Adipose tissue (tissue), 3 donors: Measurements from ENCODE around the gene NREP. TPM values are rescaled to one million over a fixed set of nuclear protein-coding genes. Genes with fewer than 3 reads are reported as not detected.
A peak's percentile ranks its signal among the peaks of the same experiment; 100 is the strongest.

Experiments
- H3K27ac ChIP-seq: one replicate; pipeline ENCODE4 v1.5.1; 2013; ENCODE audit warnings: low read depth, low read length
- WGBS, 3 donors: extraction: QIAGEN DNeasy Blood & Tissue Kit; methylation state at CpG; one replicate each; pipeline ENCODE4 v1.1.7; 2013; 5-methylcytosine and 5-hydroxymethylcytosine counted together
- polyA plus RNA-seq, 3 donors: library from polyadenylated mRNA; stranded (reverse); fragments of 200-250 nt; gene quantifications; one replicate each; pipeline ENCODE4 v1.2.3, GENCODE V29; 2013
- donor health status: healthy with polysubstance abuse.
- donor health status: Bipolar disorder and iron deficiency.
- donor health status: healthy.

NREP gene
- polyA plus RNA-seq, 3 donors, result 4.9 to 11.6 (median 6.8) TPM

DNA sequence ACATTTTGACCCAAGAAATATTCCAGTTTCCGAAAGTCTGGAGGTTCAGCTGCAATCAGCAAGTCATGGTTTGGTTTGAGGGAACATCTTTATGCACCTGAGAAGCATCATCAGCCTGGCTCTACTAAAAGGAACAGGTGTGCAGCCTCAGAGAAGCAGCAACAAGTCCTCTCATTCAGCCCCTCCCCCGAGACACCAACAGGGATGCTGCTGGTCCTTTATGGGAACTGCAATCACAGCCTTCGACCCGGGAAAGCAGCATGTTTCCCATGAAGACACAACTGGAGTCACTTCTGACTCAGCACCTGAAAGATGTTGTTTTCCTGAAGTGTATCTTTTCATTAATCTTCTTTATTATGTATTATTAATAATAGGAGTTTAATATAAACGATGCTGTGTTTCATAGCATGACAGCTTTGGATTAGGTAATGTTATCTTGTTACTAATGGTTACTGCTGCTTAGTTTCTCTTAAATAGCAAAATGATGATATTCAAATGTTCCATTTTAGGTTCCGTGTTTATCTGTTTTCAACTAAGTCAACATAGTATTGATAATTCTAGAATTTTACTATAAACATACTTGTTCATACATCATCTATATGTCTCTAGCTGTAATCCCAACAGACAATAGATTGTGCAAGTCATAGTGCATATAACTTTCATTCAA, 15.6 kb upstream of the NREP start:
- H3K27ac ChIP-seq, result no peak overlapping the region
- 62 to 74% (median 68%) methylated on average over 6 of the region's 6 CpGs for WGBS, 3 donors

DNA sequence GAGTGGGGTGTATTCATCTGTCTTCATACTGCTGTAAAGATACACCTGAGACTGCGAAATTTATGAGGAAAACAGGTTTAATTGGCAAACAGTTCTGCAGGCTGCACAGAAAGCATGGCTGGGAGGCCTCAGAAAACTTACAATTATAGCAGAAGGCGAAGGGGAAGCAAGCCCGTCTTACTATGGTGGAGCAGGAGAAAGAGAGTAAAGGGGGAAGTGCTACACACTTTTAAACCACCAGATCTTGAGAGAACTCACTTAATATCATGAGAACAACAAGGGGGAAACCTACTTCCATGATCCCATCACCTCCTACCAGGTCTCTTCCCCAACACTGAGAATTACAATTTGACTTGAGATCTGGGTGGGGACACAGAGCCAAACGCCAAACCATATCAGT, 12.5 kb upstream of the NREP start:
- 83 to 93% (median 89%) methylated on average over 4 of the region's 4 CpGs for WGBS, 3 donors
- no peak overlapping the region for H3K27ac ChIP-seq

DNA sequence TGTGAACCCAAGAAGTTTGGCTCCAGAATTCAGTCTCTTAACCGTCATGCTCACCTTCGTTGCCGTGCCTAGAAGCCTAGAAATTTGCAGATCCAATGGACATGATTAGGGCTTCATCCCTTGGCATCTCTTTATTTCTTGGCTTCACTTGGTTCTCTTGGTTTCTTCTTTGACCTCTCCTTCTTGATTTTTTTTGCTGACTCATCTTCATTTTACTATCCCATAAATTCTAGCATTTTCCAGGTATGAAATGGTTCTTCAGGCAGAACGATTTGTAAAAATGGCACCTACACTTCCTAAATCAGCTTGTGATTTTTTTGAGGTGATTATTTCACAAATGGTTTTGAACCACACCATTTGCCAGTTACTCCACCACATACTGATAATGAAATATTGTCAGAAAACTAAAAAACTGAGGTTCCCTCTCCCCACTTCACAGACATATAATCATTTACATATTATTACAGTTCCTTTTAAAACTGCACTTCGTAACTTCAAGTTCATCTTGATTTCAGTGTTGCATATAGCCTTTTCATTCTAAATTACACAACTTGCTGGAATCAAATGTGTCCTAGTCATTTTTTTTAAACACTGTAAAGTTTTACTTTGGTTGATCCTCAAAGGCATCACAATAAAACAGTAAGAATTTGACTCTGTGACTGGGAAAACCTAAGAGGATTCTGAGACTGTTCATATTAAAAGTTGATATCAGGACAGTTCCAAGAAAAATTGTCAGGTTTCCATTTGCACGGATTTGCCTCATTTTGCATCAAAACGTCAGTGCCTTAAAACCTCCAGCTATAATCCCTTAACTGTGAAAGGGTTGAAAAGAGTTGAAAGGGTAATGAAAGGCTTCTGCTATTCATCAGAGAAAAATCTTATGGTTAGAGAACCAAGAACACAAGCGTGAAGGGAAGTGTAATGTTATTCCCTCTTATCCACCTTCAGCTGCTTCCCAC, 8.9 kb upstream of the NREP start:
- no peak overlapping the region for H3K27ac ChIP-seq
- WGBS, 3 donors, result 77 to 89% (median 79%) methylated on average over 8 of the region's 8 CpGs

DNA sequence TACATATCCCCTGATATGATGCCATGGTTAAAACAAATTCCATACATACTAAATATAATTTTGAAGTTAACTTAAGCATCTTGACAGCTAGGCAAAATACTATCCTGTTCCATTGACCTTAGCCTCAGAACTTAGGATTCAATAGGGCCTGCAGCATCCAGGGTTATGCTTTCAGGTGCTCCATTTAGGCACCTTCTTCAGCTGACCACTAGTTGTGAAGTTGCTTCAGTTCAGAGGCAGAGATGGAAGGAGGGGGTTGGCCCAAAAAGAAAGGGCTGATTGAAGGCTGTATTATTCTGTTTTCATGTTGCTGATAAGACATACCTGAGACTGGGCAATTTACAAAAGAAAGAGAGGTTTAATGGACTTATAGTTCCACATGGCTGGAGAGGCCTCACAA, 7.0 kb upstream of the NREP start:
- H3K27ac ChIP-seq, result no peak overlapping the region

DNA sequence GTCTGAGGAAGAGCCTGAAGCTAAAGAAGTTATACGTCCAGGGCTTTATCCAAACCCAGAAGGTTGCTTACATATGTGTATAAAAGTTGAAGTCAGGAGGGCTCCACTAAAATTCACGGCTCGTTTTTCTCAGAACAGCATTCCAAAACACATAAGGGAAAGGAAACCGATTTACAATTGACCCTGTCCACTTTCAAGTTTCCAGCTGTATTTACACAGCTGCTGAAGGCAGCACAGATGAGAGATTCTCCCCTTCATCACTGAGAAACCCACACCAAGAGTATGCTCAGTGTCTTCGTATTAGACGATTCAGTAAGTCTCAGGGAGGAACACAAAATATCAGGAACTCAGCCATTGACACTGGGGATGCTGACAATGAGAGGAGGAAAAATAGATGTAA, 5.9 kb upstream of the NREP start:
- WGBS, 3 donors, result 39 to 74% (median 74%) methylated on average over 6 of the region's 6 CpGs
- H3K27ac ChIP-seq, result no peak overlapping the region

DNA sequence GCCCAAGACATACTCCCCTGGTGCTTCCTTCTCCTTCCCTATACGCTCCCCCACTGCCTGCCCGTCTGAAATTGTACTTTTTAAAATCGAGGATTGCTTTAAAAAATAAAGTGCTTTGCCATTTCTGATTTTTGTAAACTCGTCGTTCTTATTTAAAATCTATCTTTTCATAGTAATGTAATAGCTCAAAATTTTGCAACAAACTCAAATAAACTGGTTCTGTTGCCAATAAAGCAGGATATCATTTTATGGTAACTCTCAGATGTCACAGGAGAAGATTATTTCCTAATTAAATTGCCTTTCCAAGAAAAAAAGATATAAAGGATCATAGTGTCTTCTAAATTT, 1.3 kb upstream of the NREP start:
- 2 to 3% (median 2%) methylated on average over 5 of the region's 5 CpGs for WGBS, 3 donors
- H3K27ac ChIP-seq, result no peak overlapping the region

DNA sequence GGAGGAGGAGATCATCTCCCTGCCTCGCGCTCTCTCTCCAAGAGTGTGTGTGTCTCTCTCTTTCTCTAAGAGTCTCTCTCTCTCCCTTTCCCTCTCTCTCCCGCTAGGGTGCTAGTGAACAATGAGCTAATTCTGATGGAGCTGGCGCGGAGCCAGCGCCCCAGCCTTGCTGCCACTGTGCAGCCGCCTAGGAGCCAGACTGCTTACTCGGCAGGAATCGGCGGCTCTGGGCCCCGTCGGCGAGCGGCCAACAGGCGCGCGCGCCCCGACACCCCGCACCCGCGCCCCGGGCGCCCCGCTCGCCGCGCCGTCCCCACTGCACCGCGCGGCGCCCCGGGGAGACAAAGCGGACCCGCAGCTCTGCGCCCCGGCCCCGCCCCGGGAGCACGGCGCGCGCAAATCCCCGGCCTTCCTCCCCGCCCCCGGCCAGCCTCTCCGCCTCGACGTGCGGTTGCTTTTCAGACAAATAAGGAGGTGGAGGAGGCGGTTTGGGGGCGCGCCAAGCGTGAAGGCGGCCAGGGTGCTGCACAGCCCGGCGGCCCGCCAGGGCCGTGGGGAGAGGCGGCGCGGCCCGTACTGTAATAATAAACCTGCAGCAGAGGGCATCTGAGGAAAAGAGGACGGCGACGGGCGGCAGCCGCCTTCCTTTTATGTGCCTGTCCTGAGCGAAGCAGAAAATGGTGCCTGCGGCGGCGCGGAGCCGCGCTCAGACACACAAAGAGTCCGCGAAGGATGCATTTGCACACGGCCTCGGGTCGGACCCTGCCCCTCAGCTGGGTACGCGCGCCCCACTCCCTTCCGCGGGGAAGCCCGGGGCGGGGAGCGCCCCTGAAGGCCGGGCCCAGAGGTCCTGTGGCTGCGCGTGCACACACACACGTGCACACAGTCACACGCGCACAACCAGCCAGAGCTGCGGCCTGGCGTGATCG, 625 bp upstream of the NREP start:
- H3K27ac ChIP-seq, result peak overlapping the region; percentile 73
- WGBS, 3 donors, result 0 to 1% (median 1%) methylated on average over 82 to 98 of the region's 98 CpGs

DNA sequence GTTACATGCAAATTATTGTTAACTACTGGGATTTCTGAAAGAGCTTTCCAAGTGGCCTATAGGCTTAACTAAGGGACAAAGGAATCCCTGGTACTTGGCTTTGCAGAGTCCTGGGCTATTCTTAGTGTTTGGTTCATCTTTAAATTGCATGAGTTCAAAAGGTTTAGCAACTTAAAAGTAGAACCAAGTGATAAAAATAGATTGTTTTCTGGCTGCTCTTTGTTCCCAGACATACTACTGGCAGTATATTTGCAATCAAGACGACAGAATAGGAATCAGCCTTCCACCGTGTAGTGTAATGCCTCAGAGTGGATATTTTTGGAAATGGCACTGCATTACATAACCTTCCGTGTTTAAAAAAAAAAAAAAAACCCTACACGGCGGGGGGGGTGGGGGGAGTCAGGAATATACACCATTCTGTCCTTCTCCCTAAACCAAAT, 1.0 kb downstream of the NREP start:
- H3K27ac ChIP-seq, result no peak overlapping the region
- 2 to 5% (median 3%) methylated on average over 5 of the region's 5 CpGs for WGBS, 3 donors

DNA sequence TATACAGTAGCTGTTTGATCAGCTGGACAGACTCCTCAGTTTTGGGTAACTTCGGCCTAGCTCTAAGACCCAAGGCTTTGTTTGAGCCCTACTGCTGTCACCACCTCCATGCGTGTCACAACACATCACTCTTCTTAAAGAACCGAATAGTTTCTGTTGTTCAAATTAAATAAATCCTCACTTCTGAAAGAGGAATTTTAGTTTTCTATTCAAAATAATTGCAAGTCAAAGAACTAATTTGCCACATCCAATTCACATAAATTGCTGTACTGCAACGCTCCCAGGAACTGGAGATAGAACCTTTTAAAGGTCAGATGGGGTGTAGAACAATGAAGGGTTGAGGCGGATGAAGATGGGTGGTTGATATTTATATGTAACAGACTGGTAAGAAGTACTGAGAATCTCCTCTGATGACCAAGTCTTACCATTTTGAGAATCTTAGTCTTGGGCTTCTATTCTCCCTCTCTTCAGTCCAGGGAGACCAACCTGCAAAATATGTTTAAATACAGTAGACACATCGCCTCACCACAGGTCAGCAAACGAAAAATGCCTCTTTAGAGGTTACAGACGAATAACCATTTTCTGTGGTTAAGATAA, 1.6 kb downstream of the NREP start:
- H3K27ac ChIP-seq, result no peak overlapping the region
- 54 to 66% (median 57%) methylated on average over 8 of the region's 8 CpGs for WGBS, 3 donors

DNA sequence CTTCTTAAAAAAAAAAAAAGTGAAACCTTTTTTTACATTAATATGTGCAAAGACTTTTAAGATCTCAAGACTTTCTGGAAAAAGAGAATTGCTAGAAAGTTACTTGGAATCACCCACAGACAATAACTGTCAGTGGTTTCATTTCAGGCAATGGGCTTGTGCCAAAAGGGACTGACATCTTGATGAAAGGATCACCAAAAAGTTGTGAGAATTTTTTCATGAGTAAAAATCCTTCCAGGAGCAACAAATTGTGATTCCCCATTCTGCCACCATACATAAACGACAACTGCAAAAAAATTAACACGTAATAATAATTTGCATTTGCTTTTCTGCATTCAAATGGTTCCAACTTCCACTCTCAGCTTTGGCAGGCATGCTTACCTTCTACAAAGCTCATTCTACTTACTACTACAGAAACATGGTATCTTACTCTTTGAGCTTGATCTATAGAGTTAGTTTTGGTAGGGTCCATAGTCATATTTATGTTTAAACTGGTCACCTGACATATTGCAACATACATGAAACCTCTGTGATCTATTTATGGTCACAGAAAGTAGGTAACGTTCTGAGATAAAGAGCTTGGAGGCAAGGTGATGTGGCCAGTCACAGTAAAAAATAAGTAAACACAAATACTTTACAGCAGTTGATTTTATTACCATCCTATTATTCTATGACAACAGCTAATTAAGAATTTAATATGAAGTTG, 3.0 kb downstream of the NREP start:
- WGBS, 3 donors, result 81 to 87% (median 82%) methylated on average over 3 of the region's 3 CpGs
- no peak overlapping the region for H3K27ac ChIP-seq

DNA sequence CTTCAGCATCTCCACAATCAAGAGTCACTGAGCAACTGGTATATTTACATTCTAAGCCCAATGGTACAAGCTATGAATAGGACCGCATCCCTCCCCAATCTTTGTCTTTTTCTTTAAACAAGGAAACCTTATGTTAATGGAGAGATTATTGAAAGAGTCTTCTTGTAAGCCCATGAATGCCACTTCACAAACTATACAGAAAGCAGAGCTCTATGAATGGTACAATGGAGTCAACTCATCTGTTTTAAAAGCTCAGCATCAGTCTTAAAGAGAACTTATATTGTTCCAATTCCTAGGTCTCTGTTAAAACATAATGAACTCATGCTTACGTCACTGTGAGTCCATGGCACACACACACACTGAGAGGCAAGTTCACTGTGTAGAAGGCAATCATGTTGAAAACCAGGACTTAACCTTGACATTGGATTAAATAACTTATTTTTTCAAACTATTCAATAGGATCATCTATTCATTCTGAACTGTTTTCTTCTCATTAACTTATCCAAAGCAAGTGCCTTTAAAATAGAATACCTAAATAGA, 4.5 kb downstream of the NREP start:
- H3K27ac ChIP-seq, result no peak overlapping the region

DNA sequence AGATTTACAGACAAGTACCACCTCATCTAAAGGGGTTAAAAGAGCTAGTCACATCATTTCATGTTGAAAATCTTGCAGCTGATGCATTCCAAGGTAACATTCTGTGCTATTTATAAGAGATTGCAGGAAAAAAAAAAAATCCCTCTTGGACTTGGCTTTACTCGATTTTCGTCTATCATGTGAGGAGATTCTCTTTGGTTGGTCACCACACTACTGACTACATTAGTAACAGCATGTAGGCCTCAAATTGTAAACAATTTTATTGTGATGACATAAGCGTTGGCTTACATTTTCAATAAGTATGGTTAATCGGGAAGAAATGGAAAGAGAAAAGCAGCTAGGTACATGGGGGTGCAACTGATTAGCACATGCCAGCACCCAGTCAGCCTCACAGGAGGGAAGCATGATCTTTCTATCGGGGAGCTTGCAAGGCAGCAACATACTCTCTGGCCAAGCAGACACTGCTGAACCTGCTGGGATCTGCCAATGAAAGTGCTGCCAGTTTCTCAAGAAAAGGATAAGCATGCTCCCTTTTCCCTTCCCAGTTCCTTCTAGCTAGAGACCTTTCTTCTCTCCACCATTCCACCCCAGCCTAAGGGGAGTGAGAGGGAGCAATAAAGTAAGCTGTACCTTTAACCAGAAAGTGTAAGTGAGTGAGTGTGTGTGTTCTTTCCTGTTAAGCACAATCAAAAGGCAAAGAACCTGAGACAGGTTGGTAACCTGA, 7.5 kb downstream of the NREP start:
- WGBS, 3 donors, result 79 to 86% (median 81%) methylated on average over 5 of the region's 5 CpGs
- H3K27ac ChIP-seq, result no peak overlapping the region

More for the DNA sequence above, 4.5 kb downstream of the NREP start:
- 95 to 97% (median 96%) methylated on average over 2 of the region's 2 CpGs for whole genome bisulfite sequencing, 3 donors

DNA sequence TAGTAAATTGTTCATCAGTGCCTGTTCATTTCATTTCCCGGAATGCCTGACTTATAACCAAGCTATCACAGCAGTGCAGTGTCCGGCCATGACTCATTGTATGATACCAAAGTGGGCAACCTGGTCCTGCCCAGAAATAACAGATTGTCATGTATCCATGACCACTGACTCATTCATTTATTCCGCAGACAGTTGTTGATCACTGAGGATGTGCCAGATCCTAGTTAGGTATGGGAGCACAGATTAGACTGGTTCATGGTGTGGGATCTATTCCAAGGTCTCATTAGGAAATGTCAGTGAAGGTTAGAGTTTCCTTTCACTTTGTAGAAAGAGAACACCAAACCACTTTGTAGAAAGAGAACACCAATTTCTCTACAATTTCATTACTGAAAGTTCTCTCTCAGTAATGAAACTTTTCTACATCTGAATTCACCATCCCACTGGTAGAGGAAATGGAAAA, 8.7 kb downstream of the NREP start:
- WGBS, 3 donors, result 71 to 92% (median 78%) methylated on average over 3 of the region's 3 CpGs
- no peak overlapping the region for H3K27ac ChIP-seq

DNA sequence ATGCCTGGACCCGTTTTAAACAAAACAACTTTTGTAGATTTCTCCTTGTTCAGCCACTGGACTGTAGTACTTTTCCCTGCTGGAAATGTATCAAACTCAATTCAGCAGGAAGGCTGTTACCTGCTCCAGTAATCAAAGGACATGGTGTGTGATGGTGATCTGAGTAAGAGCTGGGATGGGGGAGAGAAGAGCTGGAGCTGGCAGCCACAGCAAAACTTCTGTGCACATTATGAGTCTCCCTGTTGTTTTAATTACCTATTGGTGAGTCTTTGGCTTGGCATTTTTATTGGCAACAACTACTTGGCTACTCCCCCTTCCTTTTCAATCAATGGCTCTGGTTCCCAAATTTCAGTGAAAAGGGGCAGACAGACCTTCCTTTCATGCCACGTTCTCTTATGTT, 9.7 kb downstream of the NREP start:
- H3K27ac ChIP-seq, result no peak overlapping the region
- 69 to 87% (median 74%) methylated on average over 2 of the region's 2 CpGs for WGBS, 3 donors

DNA sequence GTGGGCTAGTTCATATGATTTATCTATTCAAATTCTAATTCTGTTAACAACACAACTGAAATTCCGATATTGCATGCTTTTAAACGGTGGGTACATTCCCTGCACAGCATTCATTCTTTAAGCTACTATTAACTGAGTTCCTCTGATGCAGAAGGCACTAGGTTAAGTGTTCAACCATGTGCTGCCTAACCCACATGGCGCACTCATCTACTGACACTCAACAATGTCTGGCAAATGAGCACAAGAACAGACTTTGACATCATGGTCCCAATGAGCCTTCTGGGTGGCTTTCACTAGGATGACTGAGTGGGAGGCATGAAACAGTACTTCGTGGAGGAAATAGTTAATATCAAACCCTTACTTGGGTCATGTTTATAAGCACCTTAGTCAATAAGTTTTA, 10.2 kb downstream of the NREP start:
- whole genome bisulfite sequencing, 3 donors, result 77 to 91% (median 87%) methylated on average over 4 of the region's 4 CpGs
- H3K27ac ChIP-seq, result no peak overlapping the region

DNA sequence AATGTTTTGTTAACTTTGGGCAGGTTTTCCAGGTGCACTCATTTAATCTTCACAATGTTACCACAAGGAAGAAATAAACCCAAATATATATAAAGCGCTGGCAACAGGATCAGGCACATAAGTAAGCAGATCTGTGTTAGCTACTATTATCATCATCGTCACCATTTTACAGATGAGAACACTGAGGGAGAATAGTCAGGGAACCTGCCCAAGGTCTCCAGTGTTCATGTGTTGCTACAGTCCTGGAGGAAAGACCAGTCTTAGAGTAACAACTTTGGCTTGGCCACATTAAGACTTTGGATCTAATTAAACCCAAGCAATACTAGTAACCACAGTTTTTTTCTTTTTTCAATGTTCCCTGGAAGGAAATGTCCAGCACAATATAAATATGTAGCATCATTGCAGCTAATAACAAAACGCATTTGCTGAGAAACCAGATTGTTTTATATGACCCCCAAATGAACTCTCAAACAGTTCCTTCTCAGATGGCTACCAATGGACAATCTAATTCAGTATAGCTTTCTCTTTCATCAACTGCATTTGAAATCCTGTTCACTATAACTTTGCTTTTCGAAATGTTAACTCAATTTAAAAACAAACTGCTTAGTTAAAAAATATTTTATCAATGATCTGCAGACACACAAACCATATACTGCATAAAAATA, 11.8 kb downstream of the NREP start:
- WGBS, 3 donors, result 88 to 89% (median 88%) methylated on average over 4 of the region's 4 CpGs
- H3K27ac ChIP-seq, result no peak overlapping the region
